HepG2 (cell line): Measurements from ENCODE around the gene TFPI. TPM values are rescaled to one million over a fixed set of nuclear protein-coding genes. Genes with fewer than 3 reads are reported as not detected.

ENCODE experiments used
- HMG20A ChIP-seq: IDR thresholded peaks from 2 replicates; pipeline ENCODE4 v1.6.1; 2016; ENCODE audit warnings: borderline replicate concordance
- HNF4A ChIP-seq: sonication (generic); formaldehyde crosslinking; IDR thresholded peaks from 2 replicates; pipeline ENCODE4 v1.4.0; 2020; ENCODE audit warnings: missing genetic modification reagents
- ZNF407 ChIP-seq: sonication (generic); formaldehyde crosslinking; IDR thresholded peaks from one replicate; pipeline ENCODE4 v1.5.1; 2020; ENCODE audit warnings: mild to moderate bottlenecking, missing genetic modification reagents; ENCODE audit errors: not compliant biosample characterization
- polyA plus RNA-seq, 8 experiments: library from polyadenylated mRNA; depleted of rRNA in 3 of 8; stranded (reverse) in 7 of 8; unstranded in 1 of 8; fragments of >200 nt; fragmentation: Illumina TruSeq in 4 of 8; extraction: Trizol in 4 of 8; gene quantifications; 2 replicates each; pipeline versions ENCODE4 v1.2.1 to v1.2.3, GENCODE V29; 2011 to 2016; ENCODE audit warnings: low read depth in 4 of 8, missing spikeins in 1 of 8, mixed read lengths in 1 of 8; ENCODE audit not compliant: insufficient read depth in 1 of 8
- total RNA-seq, 5 experiments: library from RNA; depleted of rRNA; stranded (reverse); fragments of >200 nt; fragmentation: Illumina TruSeq; extraction: Trizol; gene quantifications; 2 replicates each; pipeline ENCODE4 v1.2.3, GENCODE V29; 2016; ENCODE audit warnings: low read depth in 1 of 5
- TF ChIP-seq, protein P1 (sequence below): sonication (generic); formaldehyde crosslinking; IDR thresholded peaks from 2 replicates; pipeline ENCODE4 v1.4.0; 2020; ENCODE audit warnings: missing genetic modification reagents, borderline replicate concordance
- TF ChIP-seq, protein P2 (sequence below): sonication (generic); formaldehyde crosslinking; IDR thresholded peaks from 2 replicates; pipeline ENCODE4 v1.4.0; 2020; ENCODE audit warnings: missing genetic modification reagents
- TF ChIP-seq, protein P3 (sequence below): sonication (generic); formaldehyde crosslinking; IDR thresholded peaks from 2 replicates; pipeline ENCODE4 v1.4.0; 2020; ENCODE audit warnings: missing genetic modification reagents

The TFPI gene
- total and polyA plus RNA-seq, 2 of the 13 experiments (the other 11 are each of a cell fraction or from before 2014, with no cell fraction given): 301 to 436 TPM

DNA sequence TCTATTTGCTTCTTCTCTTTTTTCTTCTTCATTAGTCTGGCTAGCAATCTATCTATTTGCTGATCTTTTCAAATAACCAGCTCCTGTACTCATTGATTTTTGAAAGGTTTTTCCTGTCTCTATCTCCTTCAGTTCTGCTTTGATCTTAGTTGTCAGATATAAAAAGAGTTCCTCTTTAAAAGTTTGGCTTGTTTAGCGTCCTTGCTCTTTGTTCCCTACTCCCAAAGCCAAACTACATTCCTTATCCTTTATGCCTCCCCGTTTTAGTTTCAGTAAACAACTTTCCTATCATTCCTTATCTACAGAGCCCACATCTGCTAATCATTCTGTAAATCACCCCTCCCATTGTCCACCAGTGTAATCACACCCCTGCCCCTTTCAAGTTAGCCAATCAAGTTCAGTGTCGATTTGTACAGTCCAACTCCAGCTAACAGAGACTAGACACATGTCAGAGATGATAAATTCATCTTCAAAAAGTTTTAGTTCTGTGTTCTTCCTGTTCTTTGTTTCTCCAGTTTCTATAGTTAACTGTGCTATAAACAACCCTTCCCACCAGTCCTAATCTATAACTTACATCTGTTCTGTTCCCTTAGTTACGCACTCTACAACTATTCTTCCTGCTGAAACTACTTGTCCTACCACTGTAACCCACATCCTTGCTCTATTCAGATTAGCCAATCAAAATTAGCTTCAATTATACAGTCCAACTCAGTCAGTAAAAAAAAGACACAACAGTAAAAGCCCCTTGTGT lies 44.4 kb downstream of the TFPI start (continued):
- no peak for TF ChIP-seq ZNF407
- TF ChIP-seq, protein P1, sequence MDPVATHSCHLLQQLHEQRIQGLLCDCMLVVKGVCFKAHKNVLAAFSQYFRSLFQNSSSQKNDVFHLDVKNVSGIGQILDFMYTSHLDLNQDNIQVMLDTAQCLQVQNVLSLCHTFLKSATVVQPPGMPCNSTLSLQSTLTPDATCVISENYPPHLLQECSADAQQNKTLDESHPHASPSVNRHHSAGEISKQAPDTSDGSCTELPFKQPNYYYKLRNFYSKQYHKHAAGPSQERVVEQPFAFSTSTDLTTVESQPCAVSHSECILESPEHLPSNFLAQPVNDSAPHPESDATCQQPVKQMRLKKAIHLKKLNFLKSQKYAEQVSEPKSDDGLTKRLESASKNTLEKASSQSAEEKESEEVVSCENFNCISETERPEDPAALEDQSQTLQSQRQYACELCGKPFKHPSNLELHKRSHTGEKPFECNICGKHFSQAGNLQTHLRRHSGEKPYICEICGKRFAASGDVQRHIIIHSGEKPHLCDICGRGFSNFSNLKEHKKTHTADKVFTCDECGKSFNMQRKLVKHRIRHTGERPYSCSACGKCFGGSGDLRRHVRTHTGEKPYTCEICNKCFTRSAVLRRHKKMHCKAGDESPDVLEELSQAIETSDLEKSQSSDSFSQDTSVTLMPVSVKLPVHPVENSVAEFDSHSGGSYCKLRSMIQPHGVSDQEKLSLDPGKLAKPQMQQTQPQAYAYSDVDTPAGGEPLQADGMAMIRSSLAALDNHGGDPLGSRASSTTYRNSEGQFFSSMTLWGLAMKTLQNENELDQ (CRISPR knock-in tag): no peak
- TF ChIP-seq, protein P2, sequence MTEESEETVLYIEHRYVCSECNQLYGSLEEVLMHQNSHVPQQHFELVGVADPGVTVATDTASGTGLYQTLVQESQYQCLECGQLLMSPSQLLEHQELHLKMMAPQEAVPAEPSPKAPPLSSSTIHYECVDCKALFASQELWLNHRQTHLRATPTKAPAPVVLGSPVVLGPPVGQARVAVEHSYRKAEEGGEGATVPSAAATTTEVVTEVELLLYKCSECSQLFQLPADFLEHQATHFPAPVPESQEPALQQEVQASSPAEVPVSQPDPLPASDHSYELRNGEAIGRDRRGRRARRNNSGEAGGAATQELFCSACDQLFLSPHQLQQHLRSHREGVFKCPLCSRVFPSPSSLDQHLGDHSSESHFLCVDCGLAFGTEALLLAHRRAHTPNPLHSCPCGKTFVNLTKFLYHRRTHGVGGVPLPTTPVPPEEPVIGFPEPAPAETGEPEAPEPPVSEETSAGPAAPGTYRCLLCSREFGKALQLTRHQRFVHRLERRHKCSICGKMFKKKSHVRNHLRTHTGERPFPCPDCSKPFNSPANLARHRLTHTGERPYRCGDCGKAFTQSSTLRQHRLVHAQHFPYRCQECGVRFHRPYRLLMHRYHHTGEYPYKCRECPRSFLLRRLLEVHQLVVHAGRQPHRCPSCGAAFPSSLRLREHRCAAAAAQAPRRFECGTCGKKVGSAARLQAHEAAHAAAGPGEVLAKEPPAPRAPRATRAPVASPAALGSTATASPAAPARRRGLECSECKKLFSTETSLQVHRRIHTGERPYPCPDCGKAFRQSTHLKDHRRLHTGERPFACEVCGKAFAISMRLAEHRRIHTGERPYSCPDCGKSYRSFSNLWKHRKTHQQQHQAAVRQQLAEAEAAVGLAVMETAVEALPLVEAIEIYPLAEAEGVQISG (CRISPR knock-in tag): peak; percentile 51; the same call in 1 of the 2 replicates
- peak; percentile 96 for TF ChIP-seq HMG20A (CRISPR knock-in tag)
- TF ChIP-seq, protein P3, sequence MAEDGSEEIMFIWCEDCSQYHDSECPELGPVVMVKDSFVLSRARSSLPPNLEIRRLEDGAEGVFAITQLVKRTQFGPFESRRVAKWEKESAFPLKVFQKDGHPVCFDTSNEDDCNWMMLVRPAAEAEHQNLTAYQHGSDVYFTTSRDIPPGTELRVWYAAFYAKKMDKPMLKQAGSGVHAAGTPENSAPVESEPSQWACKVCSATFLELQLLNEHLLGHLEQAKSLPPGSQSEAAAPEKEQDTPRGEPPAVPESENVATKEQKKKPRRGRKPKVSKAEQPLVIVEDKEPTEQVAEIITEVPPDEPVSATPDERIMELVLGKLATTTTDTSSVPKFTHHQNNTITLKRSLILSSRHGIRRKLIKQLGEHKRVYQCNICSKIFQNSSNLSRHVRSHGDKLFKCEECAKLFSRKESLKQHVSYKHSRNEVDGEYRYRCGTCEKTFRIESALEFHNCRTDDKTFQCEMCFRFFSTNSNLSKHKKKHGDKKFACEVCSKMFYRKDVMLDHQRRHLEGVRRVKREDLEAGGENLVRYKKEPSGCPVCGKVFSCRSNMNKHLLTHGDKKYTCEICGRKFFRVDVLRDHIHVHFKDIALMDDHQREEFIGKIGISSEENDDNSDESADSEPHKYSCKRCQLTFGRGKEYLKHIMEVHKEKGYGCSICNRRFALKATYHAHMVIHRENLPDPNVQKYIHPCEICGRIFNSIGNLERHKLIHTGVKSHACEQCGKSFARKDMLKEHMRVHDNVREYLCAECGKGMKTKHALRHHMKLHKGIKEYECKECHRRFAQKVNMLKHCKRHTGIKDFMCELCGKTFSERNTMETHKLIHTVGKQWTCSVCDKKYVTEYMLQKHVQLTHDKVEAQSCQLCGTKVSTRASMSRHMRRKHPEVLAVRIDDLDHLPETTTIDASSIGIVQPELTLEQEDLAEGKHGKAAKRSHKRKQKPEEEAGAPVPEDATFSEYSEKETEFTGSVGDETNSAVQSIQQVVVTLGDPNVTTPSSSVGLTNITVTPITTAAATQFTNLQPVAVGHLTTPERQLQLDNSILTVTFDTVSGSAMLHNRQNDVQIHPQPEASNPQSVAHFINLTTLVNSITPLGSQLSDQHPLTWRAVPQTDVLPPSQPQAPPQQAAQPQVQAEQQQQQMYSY (CRISPR knock-in tag): peak; percentile 0; the same call in 1 of the 2 replicates
- peak; percentile 97 for TF ChIP-seq HNF4A
